ENCODE results near the gene COPG2. TPM values are rescaled to one million over a fixed set of nuclear protein-coding genes. Genes with fewer than 3 reads are reported as not detected.

Gene COPG2
- total RNA-seq, result 10 to 100 TPM in 3 of 4 donors, 1 to 10 TPM in 1; 8.3 to 23.8 (median 17.3) TPM

- TF ChIP-seq CTCF (IDR thresholded peaks at IDR 0.05; ENCODE audit: low read depth), result no peak
Observed at GRCh38 chr7:130668258-130669084, at the start of gene COPG2. COPG2 (minus strand) TSS chr7:130668748; CDS start chr7:130668668, 80 bp downstream.

- TF ChIP-seq CTCF (IDR thresholded peaks at IDR 0.05; ENCODE audit: low read depth), result no peak
Observed at GRCh38 chr7:130712416-130712815, 43.9 kb upstream of the COPG2 start.

GRCh38 chr7:130708766-130709165 lies 40.2 kb upstream of the COPG2 start:
- no peak for TF ChIP-seq CTCF (IDR thresholded peaks at IDR 0.05; ENCODE audit: low read depth)

- no peak for TF ChIP-seq CTCF (IDR thresholded peaks at IDR 0.05; ENCODE audit: low read depth)
Observed at GRCh38 chr7:130708001-130708400, 39.5 kb upstream of the COPG2 start.

- no peak for TF ChIP-seq CTCF (IDR thresholded peaks at IDR 0.05; ENCODE audit: low read depth)
Observed at GRCh38 chr7:130703851-130704250, 35.3 kb upstream of the COPG2 start.

GRCh38 chr7:130701650-130702049 lies 33.1 kb upstream of the COPG2 start:
- TF ChIP-seq CTCF (IDR thresholded peaks at IDR 0.05; ENCODE audit: low read depth), result no peak

- TF ChIP-seq CTCF (IDR thresholded peaks at IDR 0.05; ENCODE audit: low read depth), result no peak
Observed at GRCh38 chr7:130700760-130701159, 32.2 kb upstream of the COPG2 start.
